Glutamatergic neuron (in vitro differentiated cells): Measurements from ENCODE around the gene ANK3. TPM values are rescaled to one million over a fixed set of nuclear protein-coding genes. Genes with fewer than 3 reads are reported as not detected.

Experiments used
- DNase-seq: peaks from one replicate; pipeline ENCODE4 v3.0.0; 2022
- H3K27ac Mint-ChIP-seq: one replicate; pipeline ENCODE4 v1.8.0; 2020; ENCODE audit warnings: mild to moderate bottlenecking, mixed read lengths, inconsistent platforms; ENCODE audit not compliant: unreplicated experiment
- H3K27me3 Mint-ChIP-seq: one replicate; pipeline ENCODE4 v1.8.0; 2020; ENCODE audit warnings: mild to moderate bottlenecking, moderate library complexity, mixed read lengths, inconsistent platforms; ENCODE audit not compliant: unreplicated experiment
- H3K36me3 Mint-ChIP-seq: one replicate; pipeline ENCODE4 v1.8.0; 2020; ENCODE audit warnings: mild to moderate bottlenecking, mixed read lengths, inconsistent platforms; ENCODE audit not compliant: unreplicated experiment
- H3K4me1 Mint-ChIP-seq: one replicate; pipeline ENCODE4 v1.8.0; 2020; ENCODE audit warnings: mild to moderate bottlenecking, low read depth, mixed read lengths, inconsistent platforms; ENCODE audit not compliant: unreplicated experiment
- H3K4me3 Mint-ChIP-seq: one replicate; pipeline ENCODE4 v1.8.0; 2020; ENCODE audit warnings: mild to moderate bottlenecking, mixed read lengths, inconsistent platforms; ENCODE audit not compliant: unreplicated experiment
- H3K9me3 Mint-ChIP-seq: one replicate; pipeline ENCODE4 v1.8.0; 2020; ENCODE audit warnings: mild to moderate bottlenecking, moderate library complexity, mixed read lengths, inconsistent platforms; ENCODE audit not compliant: unreplicated experiment
- total RNA-seq: library from RNA; stranded (reverse); fragmentation: NEBNext Ultra II Directional; extraction: Animal tissue kit (Norgen Biotek cat#: 25700); gene quantifications from one replicate; pipeline ENCODE4 v1.2.1, GENCODE V29; 2021; ENCODE audit not compliant: unreplicated experiment
- TF ChIP-seq, protein P1 (sequence below): fragments of 200-600 bp; sonication (generic); IDR thresholded peaks from one replicate; pipeline ENCODE4 v1.5.0; 2021; ENCODE audit not compliant: partially characterized antibody, unreplicated experiment

The ANK3 gene
- total RNA-seq, 1 donor from 2014 or later = 84.9 TPM

DNA sequence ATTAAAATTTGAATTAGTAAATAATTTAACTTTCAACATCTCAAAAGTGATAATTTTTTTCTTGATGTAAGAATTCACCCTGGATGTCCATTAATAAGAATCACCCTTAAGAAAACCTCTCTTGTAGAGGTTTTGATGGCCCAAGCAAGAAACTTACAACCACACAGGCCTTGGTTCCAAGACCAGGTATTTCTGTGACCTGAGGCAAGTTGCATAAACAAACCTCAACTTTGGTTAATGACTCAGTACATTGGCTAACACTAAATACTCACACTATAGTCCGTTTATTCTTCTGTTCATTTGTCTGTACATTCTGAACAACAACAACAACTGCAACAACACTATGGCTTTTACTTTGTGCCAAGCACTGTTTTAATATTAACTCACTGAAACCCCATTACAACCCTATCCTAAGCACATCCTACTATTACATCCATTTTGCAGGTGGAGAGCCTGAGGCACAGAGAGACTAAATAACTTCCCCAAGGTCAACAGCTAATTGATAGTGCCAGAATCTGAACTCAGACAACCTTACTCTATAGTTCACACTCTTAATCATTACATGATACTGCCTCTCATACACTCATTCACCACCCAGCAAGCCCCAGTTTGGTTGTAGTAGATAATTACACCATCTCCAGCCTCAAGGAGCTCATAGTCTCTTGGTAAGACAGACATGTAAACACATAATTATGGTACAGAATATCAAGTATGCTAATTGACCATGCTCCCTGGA is 6.6 kb downstream of the ANK3 start:
- Mint-ChIP-seq H3K4me3 (no peak overlapping the region), H3K4me1 (peaks cover 7% of the 10 kb centered on the region), H3K9me3 (no peaks in the 10 kb centered on the region), H3K36me3 (no peaks in the 10 kb centered on the region), H3K27me3 (no peaks in the 10 kb centered on the region), H3K27ac (no peak overlapping the region)
- TF ChIP-seq, protein P1, sequence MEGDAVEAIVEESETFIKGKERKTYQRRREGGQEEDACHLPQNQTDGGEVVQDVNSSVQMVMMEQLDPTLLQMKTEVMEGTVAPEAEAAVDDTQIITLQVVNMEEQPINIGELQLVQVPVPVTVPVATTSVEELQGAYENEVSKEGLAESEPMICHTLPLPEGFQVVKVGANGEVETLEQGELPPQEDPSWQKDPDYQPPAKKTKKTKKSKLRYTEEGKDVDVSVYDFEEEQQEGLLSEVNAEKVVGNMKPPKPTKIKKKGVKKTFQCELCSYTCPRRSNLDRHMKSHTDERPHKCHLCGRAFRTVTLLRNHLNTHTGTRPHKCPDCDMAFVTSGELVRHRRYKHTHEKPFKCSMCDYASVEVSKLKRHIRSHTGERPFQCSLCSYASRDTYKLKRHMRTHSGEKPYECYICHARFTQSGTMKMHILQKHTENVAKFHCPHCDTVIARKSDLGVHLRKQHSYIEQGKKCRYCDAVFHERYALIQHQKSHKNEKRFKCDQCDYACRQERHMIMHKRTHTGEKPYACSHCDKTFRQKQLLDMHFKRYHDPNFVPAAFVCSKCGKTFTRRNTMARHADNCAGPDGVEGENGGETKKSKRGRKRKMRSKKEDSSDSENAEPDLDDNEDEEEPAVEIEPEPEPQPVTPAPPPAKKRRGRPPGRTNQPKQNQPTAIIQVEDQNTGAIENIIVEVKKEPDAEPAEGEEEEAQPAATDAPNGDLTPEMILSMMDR = no peak
- DNase-seq = no peak

GRCh38 chr10:60380781-60381180 is 8.9 kb downstream of the ANK3 start:
- TF ChIP-seq, protein P1 = no peak
- H3K36me3 Mint-ChIP-seq = no peaks in the 10 kb centered on the region
- no peaks in the 10 kb centered on the region for H3K9me3 Mint-ChIP-seq
- no peak overlapping the region for H3K4me3 Mint-ChIP-seq
- H3K27me3 Mint-ChIP-seq = no peaks in the 10 kb centered on the region
- no peak for DNase-seq
- peaks cover 13% of the 10 kb centered on the region for H3K4me1 Mint-ChIP-seq
- no peak overlapping the region for H3K27ac Mint-ChIP-seq

DNA sequence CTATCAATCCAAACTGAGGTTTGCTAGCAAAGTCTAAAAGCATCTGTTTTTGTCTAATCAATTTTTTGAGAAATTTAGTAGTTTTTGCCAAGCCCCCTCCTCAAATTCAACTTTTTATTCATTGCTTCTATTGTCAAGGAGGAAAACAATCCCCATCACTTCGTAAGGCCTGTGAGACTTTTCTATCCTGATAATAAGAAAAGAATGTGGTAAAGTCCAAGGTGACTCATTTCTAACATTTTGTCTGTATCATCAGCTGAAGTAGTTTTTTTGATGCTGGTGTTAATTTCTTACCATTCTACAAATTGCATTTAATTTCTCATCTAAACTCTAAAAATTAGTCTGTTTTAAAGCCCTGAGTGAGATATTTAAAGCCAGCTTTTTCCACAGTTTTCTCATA is 11.7 kb downstream of the ANK3 start:
- TF ChIP-seq, protein P1 = no peak
- Mint-ChIP-seq H3K9me3 (no peaks in the 10 kb centered on the region), H3K27me3 (no peaks in the 10 kb centered on the region), H3K27ac (no peak overlapping the region), H3K36me3 (no peaks in the 10 kb centered on the region), H3K4me3 (no peak overlapping the region), H3K4me1 (peaks cover 7% of the 10 kb centered on the region)
- no peak for DNase-seq

- H3K4me3 Mint-ChIP-seq = no peak overlapping the region
- no peaks in the 10 kb centered on the region for H3K9me3 Mint-ChIP-seq
- TF ChIP-seq, protein P1 = no peak
- H3K27ac Mint-ChIP-seq = no peak overlapping the region
- H3K4me1 Mint-ChIP-seq = peaks cover 7% of the 10 kb centered on the region
- no peaks in the 10 kb centered on the region for H3K36me3 Mint-ChIP-seq
- no peak for DNase-seq
- no peaks in the 10 kb centered on the region for H3K27me3 Mint-ChIP-seq
Observed at GRCh38 chr10:60377042-60377352, 12.7 kb downstream of the ANK3 start.

- no peaks in the 10 kb centered on the region for H3K9me3 Mint-ChIP-seq
- DNase-seq = no peak
- TF ChIP-seq, protein P1 = no peak
- H3K4me3 Mint-ChIP-seq = no peak overlapping the region
- H3K27me3 Mint-ChIP-seq = no peaks in the 10 kb centered on the region
- peaks cover 7% of the 10 kb centered on the region for H3K4me1 Mint-ChIP-seq
- H3K36me3 Mint-ChIP-seq = no peaks in the 10 kb centered on the region
- H3K27ac Mint-ChIP-seq = peak overlapping the region; percentile 20
Observed at GRCh38 chr10:60376221-60377041, 13.2 kb downstream of the ANK3 start.
